Astrocyte (in vitro differentiated cells and primary cell): ENCODE data around the gene TENT4A. TPM values are rescaled to one million over a fixed set of nuclear protein-coding genes. Genes with fewer than 3 reads are reported as not detected.

ENCODE experiments used
- DNase-seq: peaks from one replicate; pipeline ENCODE4 v3.0.0-alpha.2; 2010; ENCODE audit warnings: low read depth
- FAIRE-seq: peaks from 2 replicates; lab custom pipeline; 2011; peaks lifted over from hg19 to GRCh38; lab: Jason Lieb, UNC
- H2AFZ ChIP-seq: 2 replicates; pipeline ENCODE4 v1.6.0; 2012; ENCODE audit warnings: low read depth, low read length, inconsistent platforms
- H3K27ac ChIP-seq: 2 replicates; pipeline ENCODE4 v1.5.1; 2011; ENCODE audit warnings: low read depth, low read length, inconsistent platforms
- H3K27me3 ChIP-seq: 2 replicates; pipeline ENCODE4 v1.6.0; 2011; ENCODE audit warnings: low read length, inconsistent platforms; ENCODE audit not compliant: insufficient read depth
- H3K36me3 ChIP-seq: 2 replicates; pipeline ENCODE4 v1.5.1; 2011; ENCODE audit warnings: low read length, inconsistent platforms; ENCODE audit not compliant: insufficient read depth
- H3K4me1 ChIP-seq: 2 replicates; pipeline ENCODE4 v1.5.1; 2011; ENCODE audit warnings: low read length, inconsistent platforms; ENCODE audit not compliant: insufficient read depth
- H3K4me2 ChIP-seq: 2 replicates; pipeline ENCODE4 v1.6.0; 2012; ENCODE audit warnings: low read length, inconsistent platforms
- H3K4me3 ChIP-seq: 2 replicates; pipeline ENCODE4 v1.5.1; 2011; ENCODE audit warnings: low read depth, mild to moderate bottlenecking, low read length, inconsistent platforms; ENCODE audit not compliant: insufficient read depth
- H3K79me2 ChIP-seq: 2 replicates; pipeline ENCODE4 v1.6.0; 2012; ENCODE audit warnings: mild to moderate bottlenecking, low read length, inconsistent platforms; ENCODE audit not compliant: insufficient read depth
- H3K9ac ChIP-seq: 2 replicates; pipeline ENCODE4 v1.6.0; 2012; ENCODE audit warnings: mild to moderate bottlenecking, low read length, inconsistent platforms
- H3K9me3 ChIP-seq: 2 replicates; pipeline ENCODE4 v1.5.1; 2012; ENCODE audit warnings: low read depth, mild to moderate bottlenecking, low read length, inconsistent platforms; ENCODE audit not compliant: insufficient read depth
- H4K20me1 ChIP-seq: 2 replicates; pipeline ENCODE4 v1.6.0; 2012; ENCODE audit warnings: low read length, inconsistent platforms; ENCODE audit not compliant: insufficient read depth
- H3K27ac Mint-ChIP-seq: one replicate; pipeline ENCODE4 v1.8.0; 2021; ENCODE audit warnings: mild to moderate bottlenecking, mixed read lengths; ENCODE audit not compliant: unreplicated experiment
- H3K27me3 Mint-ChIP-seq: one replicate; pipeline ENCODE4 v1.8.0; 2021; ENCODE audit warnings: low read depth, mixed read lengths; ENCODE audit not compliant: unreplicated experiment
- H3K36me3 Mint-ChIP-seq: one replicate; pipeline ENCODE4 v1.8.0; 2021; ENCODE audit warnings: low read depth, mixed read lengths; ENCODE audit not compliant: unreplicated experiment
- H3K4me1 Mint-ChIP-seq: one replicate; pipeline ENCODE4 v1.8.0; 2021; ENCODE audit warnings: low read depth, mixed read lengths; ENCODE audit not compliant: unreplicated experiment
- H3K4me3 Mint-ChIP-seq: one replicate; pipeline ENCODE4 v1.8.0; 2021; ENCODE audit warnings: mild to moderate bottlenecking, moderate library complexity, mixed read lengths; ENCODE audit not compliant: unreplicated experiment
- H3K9me3 Mint-ChIP-seq: one replicate; pipeline ENCODE4 v1.8.0; 2021; ENCODE audit warnings: mild to moderate bottlenecking, mixed read lengths; ENCODE audit not compliant: unreplicated experiment
- EZH2 ChIP-seq: IDR thresholded peaks from 2 replicates; pipeline ENCODE4 v1.6.1; 2012; ENCODE audit warnings: mild to moderate bottlenecking, low read length, inconsistent platforms; ENCODE audit not compliant: insufficient read depth
- total RNA-seq: library from RNA; stranded (reverse); gene quantifications from 2 replicates; pipeline ENCODE4 v1.2.1, GENCODE V29; 2021
- TF ChIP-seq, protein P1 (sequence below): IDR thresholded peaks from 2 replicates; pipeline ENCODE4 v1.5.1; 2011; ENCODE audit warnings: low read depth, mild to moderate bottlenecking, inconsistent platforms, low read length, moderate library complexity; ENCODE audit not compliant: insufficient read depth

TENT4A gene
- total RNA-seq, 1 donor from 2014 or later: 18.8 TPM

DNA sequence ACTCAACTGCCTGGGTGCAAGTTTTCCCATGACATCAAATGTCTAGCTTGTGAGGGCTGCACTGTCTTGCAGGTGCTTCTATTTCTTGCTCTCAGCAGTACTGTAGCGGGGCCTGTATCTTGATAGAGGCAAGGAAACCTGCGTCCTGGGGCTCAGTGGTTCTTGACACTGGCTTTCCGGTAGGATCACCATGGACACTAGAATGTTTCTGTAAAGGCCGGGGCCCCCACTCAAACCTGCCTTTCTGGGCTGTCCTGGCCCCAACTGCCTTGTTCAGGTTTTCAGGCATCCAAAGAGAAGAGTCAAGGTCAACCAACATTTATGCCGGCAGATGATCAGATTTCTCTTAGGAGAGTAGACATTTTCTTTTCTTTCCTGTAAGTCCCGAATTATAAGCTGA lies 26.7 kb upstream of the TENT4A start:
- Histone ChIP-seq H3K36me3 (no peaks in the 10 kb centered on the region), H3K79me2 (no peaks in the 10 kb centered on the region), H4K20me1 (no peaks in the 10 kb centered on the region), H3K27ac (no peak overlapping the region), H3K4me3 (no peak overlapping the region), H3K4me1 (no peaks in the 10 kb centered on the region), H3K9me3 (peaks cover 4% of the 10 kb centered on the region), H2AFZ (no peak overlapping the region), H3K9ac (no peak overlapping the region), H3K27me3 (no peaks in the 10 kb centered on the region), H3K4me2 (peak overlapping the region; percentile 82)
- H3K27ac Mint-ChIP-seq: peak overlapping the region; percentile 53
- no peak overlapping the region for H3K4me3 Mint-ChIP-seq
- peaks cover 22% of the 10 kb centered on the region for H3K27me3 Mint-ChIP-seq
- peaks cover 2% of the 10 kb centered on the region for H3K4me1 Mint-ChIP-seq
- no peak for FAIRE-seq
- no peaks in the 10 kb centered on the region for H3K9me3 Mint-ChIP-seq
- no peaks in the 10 kb centered on the region for H3K36me3 Mint-ChIP-seq
- no peak for DNase-seq
- TF ChIP-seq, protein P1, sequence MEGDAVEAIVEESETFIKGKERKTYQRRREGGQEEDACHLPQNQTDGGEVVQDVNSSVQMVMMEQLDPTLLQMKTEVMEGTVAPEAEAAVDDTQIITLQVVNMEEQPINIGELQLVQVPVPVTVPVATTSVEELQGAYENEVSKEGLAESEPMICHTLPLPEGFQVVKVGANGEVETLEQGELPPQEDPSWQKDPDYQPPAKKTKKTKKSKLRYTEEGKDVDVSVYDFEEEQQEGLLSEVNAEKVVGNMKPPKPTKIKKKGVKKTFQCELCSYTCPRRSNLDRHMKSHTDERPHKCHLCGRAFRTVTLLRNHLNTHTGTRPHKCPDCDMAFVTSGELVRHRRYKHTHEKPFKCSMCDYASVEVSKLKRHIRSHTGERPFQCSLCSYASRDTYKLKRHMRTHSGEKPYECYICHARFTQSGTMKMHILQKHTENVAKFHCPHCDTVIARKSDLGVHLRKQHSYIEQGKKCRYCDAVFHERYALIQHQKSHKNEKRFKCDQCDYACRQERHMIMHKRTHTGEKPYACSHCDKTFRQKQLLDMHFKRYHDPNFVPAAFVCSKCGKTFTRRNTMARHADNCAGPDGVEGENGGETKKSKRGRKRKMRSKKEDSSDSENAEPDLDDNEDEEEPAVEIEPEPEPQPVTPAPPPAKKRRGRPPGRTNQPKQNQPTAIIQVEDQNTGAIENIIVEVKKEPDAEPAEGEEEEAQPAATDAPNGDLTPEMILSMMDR: no peak
- no peak for TF ChIP-seq EZH2

- FAIRE-seq: no peak
- H3K4me1 ChIP-seq: no peaks in the 10 kb centered on the region
- H3K9me3 Mint-ChIP-seq: no peaks in the 10 kb centered on the region
- H3K27ac Mint-ChIP-seq: no peak overlapping the region
- H3K27me3 ChIP-seq: no peaks in the 10 kb centered on the region
- H3K4me2 ChIP-seq: peak overlapping the region; percentile 82
- peaks cover 17% of the 10 kb centered on the region for H3K27me3 Mint-ChIP-seq
- peak overlapping the region; percentile 71 for H2AFZ ChIP-seq
- H4K20me1 ChIP-seq: no peaks in the 10 kb centered on the region
- H3K36me3 Mint-ChIP-seq: no peaks in the 10 kb centered on the region
- H3K9ac ChIP-seq: no peak overlapping the region
- DNase-seq: peak; percentile 33
- peak overlapping the region; percentile 36 for H3K4me3 Mint-ChIP-seq
- peak overlapping the region; percentile 62 for H3K4me3 ChIP-seq
- H3K4me1 Mint-ChIP-seq: peaks cover 2% of the 10 kb centered on the region
- H3K9me3 ChIP-seq: peaks cover under 1% of the 10 kb centered on the region
- no peaks in the 10 kb centered on the region for H3K79me2 ChIP-seq
- no peaks in the 10 kb centered on the region for H3K36me3 ChIP-seq
- TF ChIP-seq, protein P1: no peak
- TF ChIP-seq EZH2: no peak
- no peak overlapping the region for H3K27ac ChIP-seq
Measured at GRCh38 chr5:6686915-6687409, 26.3 kb upstream of the TENT4A start.

DNA sequence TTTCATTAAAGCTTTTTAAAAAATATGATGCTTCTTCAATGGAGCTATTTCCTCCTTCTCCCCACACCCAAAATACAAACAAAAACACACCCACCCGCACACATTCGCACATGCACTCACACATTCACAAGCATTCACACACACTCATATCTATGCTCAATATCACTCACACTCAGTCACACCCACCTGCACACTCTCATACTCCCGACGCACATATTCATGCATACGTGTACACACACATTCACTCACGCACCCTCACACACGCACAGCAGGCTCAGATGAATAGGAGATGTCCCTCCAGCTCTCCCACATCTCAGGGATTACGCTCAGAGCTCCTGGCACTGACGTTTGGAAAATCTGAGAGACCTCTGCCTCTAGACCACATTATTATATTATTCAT lies 25.7 kb upstream of the TENT4A start:
- no peaks in the 10 kb centered on the region for H3K9me3 Mint-ChIP-seq
- no peak overlapping the region for H3K27ac Mint-ChIP-seq
- H3K36me3 Mint-ChIP-seq: no peaks in the 10 kb centered on the region
- H3K27me3 ChIP-seq: no peaks in the 10 kb centered on the region
- DNase-seq: no peak
- no peaks in the 10 kb centered on the region for H4K20me1 ChIP-seq
- H3K4me3 Mint-ChIP-seq: peak overlapping the region; percentile 36
- H3K9ac ChIP-seq: no peak overlapping the region
- no peaks in the 10 kb centered on the region for H3K36me3 ChIP-seq
- peak overlapping the region; percentile 62 for H3K4me3 ChIP-seq
- H3K4me1 Mint-ChIP-seq: peaks cover 2% of the 10 kb centered on the region
- no peaks in the 10 kb centered on the region for H3K9me3 ChIP-seq
- H3K79me2 ChIP-seq: no peaks in the 10 kb centered on the region
- H3K27ac ChIP-seq: no peak overlapping the region
- TF ChIP-seq EZH2: no peak
- TF ChIP-seq, protein P1: no peak
- H3K4me2 ChIP-seq: peak overlapping the region; percentile 82
- no peak overlapping the region for H2AFZ ChIP-seq
- peaks cover 17% of the 10 kb centered on the region for H3K27me3 Mint-ChIP-seq
- no peaks in the 10 kb centered on the region for H3K4me1 ChIP-seq
- no peak for FAIRE-seq
